ENCODE measurements around the gene CACNA1A.
"Not testable (repeated sequence)": the region's sequence is repeated elsewhere in the genome, so short reads cannot be mapped to it uniquely, and the experiment has no call there.

The CACNA1A gene

GRCh38 chr19:13461536-13461935 lies 44.7 kb downstream of the CACNA1A start:
- H3K4me3 Mint-ChIP-seq, result no peak overlapping the region
- no peaks in the 10 kb centered on the region for H3K4me1 Mint-ChIP-seq
- ATAC-seq, result no peak
- no peak overlapping the region for H3K27ac Mint-ChIP-seq
- no peaks in the 10 kb centered on the region for H3K36me3 Mint-ChIP-seq
- peaks cover 3% of the 10 kb centered on the region for H3K9me3 Mint-ChIP-seq
- H3K27me3 Mint-ChIP-seq, result peaks cover 21% of the 10 kb centered on the region

GRCh38 chr19:13460045-13460444 lies 46.2 kb downstream of the CACNA1A start:
- no peak for ATAC-seq
- Mint-ChIP-seq H3K4me3 (no peak overlapping the region), H3K27me3 (peaks cover 21% of the 10 kb centered on the region), H3K27ac (no peak overlapping the region), H3K4me1 (no peaks in the 10 kb centered on the region), H3K36me3 (no peaks in the 10 kb centered on the region), H3K9me3 (peaks cover 6% of the 10 kb centered on the region)

GRCh38 chr19:13459351-13459750 lies 46.9 kb downstream of the CACNA1A start:
- Mint-ChIP-seq H3K27ac (no peak overlapping the region), H3K27me3 (peaks cover 21% of the 10 kb centered on the region)
- no peak for ATAC-seq

GRCh38 chr19:13451434-13451995 lies 54.8 kb downstream of the CACNA1A start:
- no peaks in the 10 kb centered on the region for H3K36me3 Mint-ChIP-seq
- peaks cover 24% of the 10 kb centered on the region for H3K9me3 Mint-ChIP-seq
- no peaks in the 10 kb centered on the region for H3K4me1 Mint-ChIP-seq
- ATAC-seq, result no peak
- no peak overlapping the region for H3K27ac Mint-ChIP-seq
- no peak overlapping the region for H3K4me3 Mint-ChIP-seq
- H3K27me3 Mint-ChIP-seq, result no peaks in the 10 kb centered on the region

More at GRCh38 chr19:13459351-13459750, 46.9 kb downstream of the CACNA1A start:
- Mint-ChIP-seq H3K4me1 (no peaks in the 10 kb centered on the region), H3K9me3 (peaks cover 6% of the 10 kb centered on the region), H3K36me3 (no peaks in the 10 kb centered on the region), H3K4me3 (no peak overlapping the region)

GRCh38 chr19:13447978-13448377 lies 58.3 kb downstream of the CACNA1A start:
- no peak for ATAC-seq
- Mint-ChIP-seq H3K9me3 (peaks cover 24% of the 10 kb centered on the region), H3K27ac (no peak overlapping the region), H3K4me3 (no peak overlapping the region), H3K27me3 (peaks cover 16% of the 10 kb centered on the region), H3K36me3 (no peaks in the 10 kb centered on the region), H3K4me1 (no peaks in the 10 kb centered on the region)

- Mint-ChIP-seq H3K36me3 (no peaks in the 10 kb centered on the region), H3K4me3 (no peak overlapping the region), H3K27me3 (peaks cover 16% of the 10 kb centered on the region), H3K9me3 (peaks cover 7% of the 10 kb centered on the region), H3K4me1 (no peaks in the 10 kb centered on the region), H3K27ac (no peak overlapping the region)
- ATAC-seq, result no peak
Observed at GRCh38 chr19:13441810-13442512, 64.3 kb downstream of the CACNA1A start.

- Mint-ChIP-seq H3K27ac (no peak overlapping the region), H3K4me3 (no peak overlapping the region), H3K4me1 (no peaks in the 10 kb centered on the region), H3K36me3 (no peaks in the 10 kb centered on the region), H3K9me3 (peaks cover 4% of the 10 kb centered on the region), H3K27me3 (no peaks in the 10 kb centered on the region)
- ATAC-seq, result no peak
Observed at GRCh38 chr19:13437919-13438618, 68.2 kb downstream of the CACNA1A start.

GRCh38 chr19:13436352-13436751 lies 69.9 kb downstream of the CACNA1A start:
- no peaks in the 10 kb centered on the region for H3K36me3 Mint-ChIP-seq
- H3K27me3 Mint-ChIP-seq, result peaks cover 3% of the 10 kb centered on the region
- ATAC-seq, result no peak
- no peak overlapping the region for H3K27ac Mint-ChIP-seq
- peaks cover 4% of the 10 kb centered on the region for H3K9me3 Mint-ChIP-seq
- H3K4me1 Mint-ChIP-seq, result no peaks in the 10 kb centered on the region
- H3K4me3 Mint-ChIP-seq, result no peak overlapping the region

GRCh38 chr19:13430790-13431582 lies 75.3 kb downstream of the CACNA1A start:
- peaks cover 4% of the 10 kb centered on the region for H3K36me3 Mint-ChIP-seq
- ATAC-seq, result no peak
- H3K4me1 Mint-ChIP-seq, result no peaks in the 10 kb centered on the region
- H3K27ac Mint-ChIP-seq, result no peak overlapping the region
- H3K27me3 Mint-ChIP-seq, result peaks cover 31% of the 10 kb centered on the region
- peaks cover 8% of the 10 kb centered on the region for H3K9me3 Mint-ChIP-seq
- H3K4me3 Mint-ChIP-seq, result no peak overlapping the region

GRCh38 chr19:13429563-13429962 lies 76.7 kb downstream of the CACNA1A start:
- peaks cover 4% of the 10 kb centered on the region for H3K36me3 Mint-ChIP-seq
- peaks cover 31% of the 10 kb centered on the region for H3K27me3 Mint-ChIP-seq
- no peaks in the 10 kb centered on the region for H3K4me1 Mint-ChIP-seq
- H3K27ac Mint-ChIP-seq, result no peak overlapping the region
- peaks cover 11% of the 10 kb centered on the region for H3K9me3 Mint-ChIP-seq
- ATAC-seq, result no peak
- H3K4me3 Mint-ChIP-seq, result no peak overlapping the region

GRCh38 chr19:13428352-13428751 lies 77.9 kb downstream of the CACNA1A start:
- peaks cover 39% of the 10 kb centered on the region for H3K27me3 Mint-ChIP-seq
- H3K27ac Mint-ChIP-seq, result no peak overlapping the region

GRCh38 chr19:13427273-13428051 lies 78.8 kb downstream of the CACNA1A start:
- Mint-ChIP-seq H3K27ac (no peak overlapping the region), H3K27me3 (peaks cover 39% of the 10 kb centered on the region), H3K4me3 (no peak overlapping the region), H3K9me3 (peaks cover 19% of the 10 kb centered on the region), H3K4me1 (no peaks in the 10 kb centered on the region), H3K36me3 (peaks cover 4% of the 10 kb centered on the region)
- no peak for ATAC-seq

More at GRCh38 chr19:13428352-13428751, 77.9 kb downstream of the CACNA1A start:
- Mint-ChIP-seq H3K4me3 (no peak overlapping the region), H3K36me3 (peaks cover 4% of the 10 kb centered on the region), H3K4me1 (no peaks in the 10 kb centered on the region), H3K9me3 (peaks cover 14% of the 10 kb centered on the region)
- no peak for ATAC-seq

GRCh38 chr19:13425875-13426274 lies 80.4 kb downstream of the CACNA1A start:
- Mint-ChIP-seq H3K9me3 (peaks cover 24% of the 10 kb centered on the region), H3K27me3 (peaks cover 31% of the 10 kb centered on the region)
- not testable (repeated sequence) for H3K4me3 Mint-ChIP-seq, H3K27ac Mint-ChIP-seq, ATAC-seq, H3K36me3 Mint-ChIP-seq, H3K4me1 Mint-ChIP-seq

GRCh38 chr19:13425151-13425550 lies 81.1 kb downstream of the CACNA1A start:
- H3K9me3 Mint-ChIP-seq, result peaks cover 22% of the 10 kb centered on the region
- H3K27me3 Mint-ChIP-seq, result peaks cover 23% of the 10 kb centered on the region

More at GRCh38 chr19:13425151-13425550, 81.1 kb downstream of the CACNA1A start:
- Mint-ChIP-seq H3K27ac (no peak overlapping the region), H3K36me3 (no peaks in the 10 kb centered on the region), H3K4me3 (no peak overlapping the region), H3K4me1 (no peaks in the 10 kb centered on the region)
- no peak for ATAC-seq

Measured in stimulated activated memory B cell treated with anti-CD40 and anti-IgM and Interleukin-4, amounts not matched to agents 10 μg/mL and 1 μg/mL and 100 μg/mL, for 72 hours (primary cell).